D721Med (cell line): ENCODE measurements around the gene GIMAP8.

ENCODE experiments used
- DNase-seq: peaks from one replicate; pipeline ENCODE4 v3.0.0; 2011; ENCODE audit warnings: low spot score; ENCODE audit not compliant: insufficient read length
- FAIRE-seq: peaks from 2 replicates; lab custom pipeline; 2011; peaks lifted over from hg19 to GRCh38; lab: Jason Lieb, UNC
- TF ChIP-seq, protein P1 (sequence below): IDR thresholded peaks from 2 replicates; pipeline ENCODE4 v1.5.1; 2012; ENCODE audit warnings: mild to moderate bottlenecking, control low read depth; ENCODE audit not compliant: insufficient read depth; ENCODE audit errors: missing control alignments

The GIMAP8 gene

DNA sequence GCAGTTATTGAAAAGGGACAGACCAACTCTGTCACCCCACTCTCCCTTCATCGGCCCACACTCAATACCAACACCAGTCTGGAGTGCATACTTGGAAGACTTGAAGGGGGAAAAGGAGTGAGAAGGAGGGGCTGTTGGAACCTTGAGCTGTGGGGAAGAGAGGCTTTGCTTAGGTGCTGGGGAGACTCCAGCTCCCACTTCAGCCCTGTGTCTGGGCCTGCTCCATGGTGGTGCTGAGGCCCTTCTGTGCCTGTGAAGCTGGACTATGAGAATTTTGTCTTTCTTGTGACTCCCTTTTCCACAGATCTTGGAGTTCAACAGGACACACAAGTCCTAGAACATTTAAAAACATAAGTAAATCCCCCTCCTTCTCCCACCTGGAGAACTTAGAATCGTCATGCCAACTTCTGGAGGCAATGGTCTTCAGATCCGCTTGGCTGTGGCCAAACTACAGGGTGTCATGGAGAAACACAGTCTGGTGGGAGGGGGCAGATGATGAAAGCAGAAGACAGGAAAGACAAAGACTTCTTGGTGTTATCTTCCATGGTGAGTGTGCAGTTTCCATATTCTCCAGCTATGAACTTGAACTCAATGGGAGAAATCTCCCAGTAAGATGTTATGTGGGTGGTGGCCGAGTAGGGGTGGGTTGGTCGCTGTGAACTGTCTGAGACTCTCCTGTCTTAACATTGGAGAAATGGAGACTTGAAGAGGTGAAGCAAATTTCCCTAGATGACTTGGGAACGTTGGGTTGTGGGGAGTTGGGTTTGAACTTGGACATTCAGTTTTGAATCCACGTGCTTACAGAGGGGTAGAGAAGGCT lies 18.4 kb upstream of the GIMAP8 start:
- peak; percentile 1 for DNase-seq
- FAIRE-seq, result no peak
- TF ChIP-seq, protein P1, sequence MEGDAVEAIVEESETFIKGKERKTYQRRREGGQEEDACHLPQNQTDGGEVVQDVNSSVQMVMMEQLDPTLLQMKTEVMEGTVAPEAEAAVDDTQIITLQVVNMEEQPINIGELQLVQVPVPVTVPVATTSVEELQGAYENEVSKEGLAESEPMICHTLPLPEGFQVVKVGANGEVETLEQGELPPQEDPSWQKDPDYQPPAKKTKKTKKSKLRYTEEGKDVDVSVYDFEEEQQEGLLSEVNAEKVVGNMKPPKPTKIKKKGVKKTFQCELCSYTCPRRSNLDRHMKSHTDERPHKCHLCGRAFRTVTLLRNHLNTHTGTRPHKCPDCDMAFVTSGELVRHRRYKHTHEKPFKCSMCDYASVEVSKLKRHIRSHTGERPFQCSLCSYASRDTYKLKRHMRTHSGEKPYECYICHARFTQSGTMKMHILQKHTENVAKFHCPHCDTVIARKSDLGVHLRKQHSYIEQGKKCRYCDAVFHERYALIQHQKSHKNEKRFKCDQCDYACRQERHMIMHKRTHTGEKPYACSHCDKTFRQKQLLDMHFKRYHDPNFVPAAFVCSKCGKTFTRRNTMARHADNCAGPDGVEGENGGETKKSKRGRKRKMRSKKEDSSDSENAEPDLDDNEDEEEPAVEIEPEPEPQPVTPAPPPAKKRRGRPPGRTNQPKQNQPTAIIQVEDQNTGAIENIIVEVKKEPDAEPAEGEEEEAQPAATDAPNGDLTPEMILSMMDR, result no peak

DNA sequence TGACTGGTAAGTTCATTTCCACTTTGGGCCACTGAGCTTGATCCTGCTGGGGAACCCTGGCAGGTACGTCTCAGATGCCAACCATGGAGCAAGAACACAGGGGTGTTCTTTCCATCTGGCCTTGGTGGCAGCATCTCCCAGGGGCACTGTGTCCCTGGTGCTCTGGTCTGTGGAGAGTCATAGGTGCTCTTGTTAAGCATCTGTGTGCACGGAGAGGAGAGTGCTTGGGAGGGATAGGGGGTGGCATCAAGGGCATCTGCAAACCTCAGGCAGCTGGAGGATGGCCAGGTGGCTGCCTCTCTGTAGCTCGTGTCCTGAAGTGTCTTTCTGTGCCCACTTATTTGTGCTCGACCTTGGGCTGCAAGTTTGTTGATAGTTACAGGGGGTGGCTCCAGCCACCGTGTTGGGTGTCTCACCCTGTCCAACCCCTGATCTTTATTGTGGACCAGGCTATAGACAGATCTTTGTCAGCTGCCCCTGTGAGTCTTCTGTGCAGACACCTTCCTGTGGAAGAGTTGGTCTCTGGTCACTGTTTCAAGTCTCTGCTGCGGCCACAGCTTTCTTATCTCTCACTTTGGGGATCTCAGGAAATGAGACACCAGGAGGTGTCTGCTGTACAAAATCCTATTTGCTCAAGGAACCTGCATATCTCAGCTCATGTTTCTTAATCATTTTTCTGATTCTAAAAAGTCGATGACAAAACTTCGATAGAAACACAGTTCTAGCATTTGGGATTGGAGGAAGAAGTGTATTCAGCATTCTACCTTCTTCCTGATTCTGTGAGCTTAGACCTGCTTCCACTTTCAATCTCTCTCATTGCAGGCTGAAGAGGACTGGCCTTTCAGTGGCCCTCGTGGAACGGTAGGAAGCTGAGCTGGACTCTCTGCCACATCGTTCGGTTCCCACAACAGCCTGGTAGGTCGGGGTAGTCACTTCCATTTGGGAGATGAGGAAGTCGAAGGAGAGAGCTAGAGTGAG lies 17.2 kb upstream of the GIMAP8 start:
- TF ChIP-seq, protein P1, result no peak
- FAIRE-seq (no peak), DNase-seq (no peak)

DNA sequence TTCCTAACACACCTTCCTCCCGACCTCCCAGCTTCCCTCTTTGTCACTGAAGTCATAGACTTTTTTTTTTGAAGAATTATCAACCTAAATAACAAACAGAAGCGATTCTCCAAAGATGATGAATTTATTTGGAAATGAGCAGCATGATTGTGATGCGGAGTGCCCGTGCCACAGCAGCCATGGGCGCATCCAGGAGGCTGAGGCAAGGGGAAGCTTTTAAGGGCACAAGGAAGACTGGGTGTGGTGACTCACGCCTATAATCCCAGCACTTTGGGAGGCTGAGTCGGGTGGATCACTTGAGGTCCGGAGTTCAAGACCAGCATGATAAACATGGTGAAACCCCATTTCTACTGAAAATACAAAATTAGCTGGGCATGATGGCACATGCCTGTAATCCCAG lies 16.2 kb upstream of the GIMAP8 start:
- TF ChIP-seq, protein P1, result no peak
- no peak for DNase-seq
- FAIRE-seq, result no peak

- TF ChIP-seq, protein P1, result no peak
- DNase-seq (no peak), FAIRE-seq (no peak)
Observed at GRCh38 chr7:150435047-150435389, 15.4 kb upstream of the GIMAP8 start.

GRCh38 chr7:150435390-150436073 lies 14.9 kb upstream of the GIMAP8 start:
- FAIRE-seq (no peak), DNase-seq (no peak)
- TF ChIP-seq, protein P1, result no peak

DNA sequence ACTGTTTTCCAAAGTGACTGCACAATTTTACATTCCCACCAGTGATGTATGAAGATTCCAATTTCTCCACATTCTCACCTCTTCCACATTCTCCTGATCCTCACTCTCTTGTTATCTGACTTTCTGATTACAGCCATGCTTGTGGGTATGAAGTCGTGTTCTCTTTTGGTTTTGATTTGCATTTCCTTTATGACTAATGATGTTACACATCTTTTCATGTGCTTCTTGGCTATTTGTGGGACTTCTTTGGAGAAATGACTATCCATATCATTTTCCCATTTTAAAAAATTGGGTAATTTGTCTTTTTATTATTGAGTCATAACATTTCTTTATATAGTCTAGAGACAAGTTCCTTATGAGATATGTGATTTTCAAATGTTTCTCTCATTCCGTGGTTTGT lies 10.5 kb upstream of the GIMAP8 start:
- FAIRE-seq (no peak), DNase-seq (no peak)
- TF ChIP-seq, protein P1, result no peak
